Kidney epithelial cell (primary cell): ENCODE results near the gene C1QTNF5. TPM values are rescaled to one million over a fixed set of nuclear protein-coding genes. Genes with fewer than 3 reads are reported as not detected.

Experiments
- DNase-seq: peaks from one replicate; pipeline ENCODE4 v3.0.0-alpha.2; 2010; ENCODE audit warnings: low read depth
- H3K27me3 ChIP-seq: 2 replicates; pipeline ENCODE4 v1.6.0; 2011; ENCODE audit warnings: low read length; ENCODE audit not compliant: control insufficient read depth, insufficient read depth
- H3K36me3 ChIP-seq: 2 replicates; pipeline ENCODE4 v1.5.1; 2011; ENCODE audit warnings: low read length; ENCODE audit not compliant: control insufficient read depth, insufficient read depth
- H3K4me3 ChIP-seq: 2 replicates; pipeline ENCODE4 v1.5.1; 2011; ENCODE audit warnings: low read depth, mild to moderate bottlenecking, control low read depth, low read length
- CTCF ChIP-seq: IDR thresholded peaks from 2 replicates; pipeline ENCODE4 v1.5.1; 2011; ENCODE audit warnings: mild to moderate bottlenecking, moderate library complexity, low read length, control low read depth, inconsistent platforms; ENCODE audit not compliant: insufficient read depth, poor library complexity, severe bottlenecking
- total RNA-seq: library from RNA; depleted of rRNA; stranded (reverse); fragments of >200 nt; gene quantifications from 2 replicates; pipeline ENCODE4 v1.2.3, GENCODE V29; 2015

The C1QTNF5 gene
- total RNA-seq, 1 donor from 2014 or later: 2.9 TPM

DNA sequence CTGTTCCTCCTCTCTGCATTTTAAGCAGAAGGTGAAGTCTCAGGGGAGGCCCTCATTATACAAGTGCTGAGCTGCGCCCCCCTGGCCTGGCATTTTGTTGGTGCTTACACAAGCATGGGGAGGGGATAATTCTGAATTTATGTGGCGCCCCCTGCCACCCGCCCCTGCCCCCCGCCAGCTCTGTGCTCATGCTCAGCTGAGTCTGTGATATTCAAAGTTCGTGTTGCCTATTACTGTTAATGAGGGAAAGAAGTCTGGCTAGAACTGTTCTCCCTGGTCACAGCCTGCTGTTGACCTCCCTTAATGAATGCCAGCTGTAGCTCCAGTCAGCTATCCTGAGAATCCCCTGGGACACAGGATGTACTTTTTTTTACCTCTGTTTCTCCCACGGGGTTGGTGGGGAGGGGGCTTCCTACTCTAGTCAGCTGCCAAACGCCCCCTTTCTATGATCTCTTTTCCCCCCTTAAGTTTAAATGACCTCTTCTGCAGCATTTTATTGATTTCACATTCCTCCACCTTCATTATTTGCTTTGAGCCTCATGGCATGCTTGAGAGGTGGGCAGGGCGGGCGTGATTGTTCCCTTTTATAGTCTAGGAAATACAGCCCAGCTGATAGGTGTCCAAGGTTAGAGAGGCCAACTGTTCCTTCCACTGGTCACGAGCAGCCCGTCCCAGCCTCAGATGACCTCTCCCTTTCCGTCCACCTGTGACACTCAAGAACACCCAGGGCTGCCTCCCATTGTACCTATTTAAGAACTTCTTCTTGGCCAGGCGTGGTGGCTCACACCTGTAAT lies 28.6 kb upstream of the C1QTNF5 start:
- no peak for TF ChIP-seq CTCF
- no peaks in the 10 kb centered on the region for H3K36me3 ChIP-seq
- H3K27me3 ChIP-seq: peaks cover 3% of the 10 kb centered on the region
- H3K4me3 ChIP-seq: no peak overlapping the region
- no peak for DNase-seq

DNA sequence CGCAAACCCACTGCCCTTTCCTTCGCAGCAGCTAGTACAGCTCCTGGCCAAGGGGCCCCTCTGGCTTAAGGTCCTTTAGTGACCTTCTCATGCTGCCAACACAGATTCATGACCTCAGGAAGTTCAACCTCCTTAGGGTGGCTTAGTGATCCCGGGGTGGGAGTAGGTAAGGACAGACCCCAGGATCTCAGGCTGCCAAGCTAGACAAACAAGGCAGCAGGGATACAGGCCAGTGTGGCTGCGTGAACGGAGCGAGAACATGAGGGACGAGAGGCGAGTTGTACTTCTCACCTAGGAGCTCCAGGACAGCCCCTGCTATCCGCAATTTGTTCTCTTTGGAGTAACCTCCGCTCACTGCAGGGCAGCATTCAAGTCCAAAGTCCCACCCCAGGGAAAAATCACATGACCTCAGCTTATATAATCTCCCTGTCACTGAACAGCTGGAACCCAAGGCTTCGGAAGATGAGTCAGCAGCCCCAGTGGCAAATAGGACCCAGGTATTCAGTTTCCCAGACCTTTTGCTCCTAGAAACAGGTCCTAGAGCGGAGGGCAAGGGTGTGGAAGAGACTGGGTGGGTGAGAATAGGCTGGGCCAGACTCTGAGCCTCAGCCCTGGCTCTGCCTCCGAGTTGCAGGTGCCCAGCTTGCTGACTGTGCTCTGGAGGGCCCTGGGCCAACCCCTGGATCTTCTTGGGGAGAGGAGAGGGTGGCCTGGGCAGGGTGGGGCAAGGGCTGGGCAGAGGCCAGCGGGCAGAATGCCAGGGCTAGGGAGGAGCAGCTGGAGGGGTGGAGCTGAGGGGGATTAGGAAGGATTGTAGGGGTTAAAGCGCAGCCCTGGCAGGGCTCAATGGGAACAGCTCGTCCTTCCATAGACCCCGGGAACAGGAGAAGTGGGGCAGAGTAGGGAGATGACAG lies 27.7 kb upstream of the C1QTNF5 start:
- DNase-seq: no peak
- no peak for TF ChIP-seq CTCF
- H3K27me3 ChIP-seq: peaks cover 6% of the 10 kb centered on the region
- H3K36me3 ChIP-seq: no peaks in the 10 kb centered on the region
- no peak overlapping the region for H3K4me3 ChIP-seq

DNA sequence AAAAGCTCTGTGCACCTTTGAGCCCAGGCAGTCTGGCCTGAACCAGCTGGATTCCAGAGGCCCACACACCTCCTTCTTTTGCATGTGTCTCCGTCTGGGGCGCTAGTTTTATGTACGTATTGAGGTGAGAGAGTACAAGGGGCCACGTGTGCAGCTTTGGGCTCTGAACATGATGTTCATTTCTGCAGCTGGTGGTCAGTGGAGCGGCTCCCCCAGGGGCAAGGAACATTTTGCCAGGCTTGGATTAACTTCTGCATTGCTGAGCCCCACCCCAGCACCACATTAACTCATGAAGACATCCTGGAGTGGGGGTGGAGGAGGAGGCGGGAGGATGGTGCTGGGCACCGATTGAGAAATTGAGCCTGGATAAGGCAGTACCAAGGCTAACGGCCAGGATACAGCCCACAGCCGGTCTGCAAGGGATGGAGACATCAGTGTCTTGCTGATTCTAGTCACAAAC lies 27.0 kb upstream of the C1QTNF5 start:
- no peak for DNase-seq
- Histone ChIP-seq H3K4me3 (no peak overlapping the region), H3K27me3 (peaks cover 6% of the 10 kb centered on the region), H3K36me3 (no peaks in the 10 kb centered on the region)
- no peak for TF ChIP-seq CTCF

- no peak for TF ChIP-seq CTCF
- Histone ChIP-seq H3K36me3 (no peaks in the 10 kb centered on the region), H3K4me3 (no peak overlapping the region), H3K27me3 (peaks cover 6% of the 10 kb centered on the region)
- no peak for DNase-seq
These were observed 26.3 kb upstream of the C1QTNF5 start for GRCh38 chr11:119366690-119367620.

DNA sequence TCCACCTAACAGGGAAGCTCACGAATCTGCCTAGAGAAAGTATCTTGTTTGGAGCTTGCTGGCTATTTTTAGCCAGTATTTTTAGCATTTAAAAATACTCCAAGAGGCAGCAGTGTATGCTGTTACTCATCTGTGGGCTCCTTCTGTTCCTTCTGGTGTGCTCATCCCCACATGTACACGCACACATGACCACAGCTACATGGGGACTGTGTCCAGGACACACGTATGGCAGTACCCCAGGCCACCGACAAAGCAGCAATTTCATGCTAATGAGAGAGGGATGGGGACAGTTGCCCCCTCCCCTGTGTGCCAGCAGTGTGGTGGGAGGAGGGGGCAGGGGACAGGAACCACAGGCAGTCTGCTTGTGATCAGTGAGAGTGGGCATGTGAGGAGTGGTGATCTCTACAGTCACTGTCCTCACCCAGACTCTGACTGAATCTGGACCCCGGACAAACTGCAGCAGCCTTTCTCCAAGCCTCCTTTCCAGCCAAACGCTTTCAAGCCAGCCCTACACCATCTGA lies 24.4 kb upstream of the C1QTNF5 start:
- Histone ChIP-seq H3K27me3 (peaks cover 6% of the 10 kb centered on the region), H3K4me3 (no peak overlapping the region), H3K36me3 (no peaks in the 10 kb centered on the region)
- DNase-seq: no peak
- no peak for TF ChIP-seq CTCF
